Measurements from ENCODE around the gene RUFY3.
"Not testable (repeated sequence)": the region's sequence is repeated elsewhere in the genome, so short reads cannot be mapped to it uniquely, and the experiment has no call there.

The RUFY3 gene

GRCh38 chr4:70706044-70706461, 15.7 kb upstream of the RUFY3 start:
- no peak for DNase-seq (ENCODE audit: low read depth in 2 of 2)

GRCh38 chr4:70706516-70706915, 15.2 kb upstream of the RUFY3 start:
- no peak for DNase-seq (ENCODE audit: low read depth in 2 of 2)

GRCh38 chr4:70709611-70710205, 12.1 kb upstream of the RUFY3 start:
- no peak for DNase-seq (ENCODE audit: low read depth in 2 of 2)

GRCh38 chr4:70711599-70711998, 10.2 kb upstream of the RUFY3 start:
- DNase-seq (ENCODE audit: low read depth in 2 of 2), result no peak

- DNase-seq (ENCODE audit: low read depth in 2 of 2), result no peak
Measured at GRCh38 chr4:70712150-70712549, 9.6 kb upstream of the RUFY3 start.

GRCh38 chr4:70712604-70713452, 8.9 kb upstream of the RUFY3 start:
- DNase-seq (ENCODE audit: low read depth in 2 of 2), result no peak

GRCh38 chr4:70713453-70714078, 8.2 kb upstream of the RUFY3 start:
- DNase-seq (ENCODE audit: low read depth in 2 of 2), result no peak

GRCh38 chr4:70714079-70714887, 7.5 kb upstream of the RUFY3 start:
- no peak for DNase-seq (ENCODE audit: low read depth in 2 of 2)

- no peak for DNase-seq (ENCODE audit: low read depth in 2 of 2)
Measured at GRCh38 chr4:70715097-70715496, 6.7 kb upstream of the RUFY3 start.

GRCh38 chr4:70718811-70719604, 2.8 kb upstream of the RUFY3 start:
- DNase-seq (ENCODE audit: low read depth in 2 of 2), result no peak

GRCh38 chr4:70722199-70722791, 531 bp downstream of the RUFY3 start:
- no peak for DNase-seq (ENCODE audit: low read depth in 2 of 2)

- no peak for DNase-seq (ENCODE audit: low read depth in 2 of 2)
Measured at GRCh38 chr4:70724463-70724862, 2.7 kb downstream of the RUFY3 start.

- no peak for DNase-seq (ENCODE audit: low read depth in 2 of 2)
Measured at GRCh38 chr4:70725633-70726032, 3.9 kb downstream of the RUFY3 start.

GRCh38 chr4:70726515-70726914, 4.8 kb downstream of the RUFY3 start:
- DNase-seq (ENCODE audit: low read depth in 2 of 2), result not testable (repeated sequence)

GRCh38 chr4:70728091-70728490, 6.3 kb downstream of the RUFY3 start:
- no peak for DNase-seq (ENCODE audit: low read depth in 2 of 2)

- DNase-seq (ENCODE audit: low read depth in 2 of 2), result not testable (repeated sequence)
Measured at GRCh38 chr4:70732878-70733277, 11.1 kb downstream of the RUFY3 start.

GRCh38 chr4:70734168-70734954, 12.6 kb downstream of the RUFY3 start:
- DNase-seq (ENCODE audit: low read depth in 2 of 2), result no peak

- no peak for DNase-seq (ENCODE audit: low read depth in 2 of 2)
Measured at GRCh38 chr4:70734971-70735370, 13.2 kb downstream of the RUFY3 start.

- peak in 1 of 2 donors; percentile 6 for DNase-seq (ENCODE audit: low read depth in 2 of 2)
Measured at GRCh38 chr4:70735915-70736314, 14.2 kb downstream of the RUFY3 start.

GRCh38 chr4:70737006-70737405, 15.2 kb downstream of the RUFY3 start:
- no peak for DNase-seq (ENCODE audit: low read depth in 2 of 2)

Data from stimulated activated CD8-positive, alpha-beta memory T cell treated with anti-CD3 and anti-CD28 coated beads, Interleukin-7, amount 100 ng/mL, for 1 hour (primary cell).